Neural cell (in vitro differentiated cells): ENCODE data around the gene CLDN20. TPM values are rescaled to one million over a fixed set of nuclear protein-coding genes. Genes with fewer than 3 reads are reported as not detected.

Experiments used
- H2AFZ ChIP-seq: fragments of 200-600, 300-800 bp; sonication (generic), shearing (Covaris generic); 2 replicates; pipeline ENCODE4 v1.6.0; 2014; ENCODE audit warnings: low read depth, mild to moderate bottlenecking, antibody characterized with exemption, low read length, moderate library complexity
- H3F3A ChIP-seq: fragments of 200-600 bp; shearing (Covaris generic); 2 replicates; pipeline ENCODE4 v1.6.1; 2016; ENCODE audit warnings: mild to moderate bottlenecking, moderate library complexity, mixed read lengths, antibody characterized with exemption, low read length; ENCODE audit not compliant: insufficient read depth, poor library complexity, severe bottlenecking
- H3K27ac ChIP-seq: fragments of 200-600, 300-800 bp; sonication (generic), shearing (Covaris generic); 2 replicates; pipeline ENCODE4 v1.5.1; 2014; ENCODE audit warnings: mild to moderate bottlenecking, low read length, moderate library complexity
- H3K27me3 ChIP-seq: fragments of 300-800, 200-600 bp; sonication (generic), shearing (Covaris generic); 2 replicates; pipeline ENCODE4 v1.6.0; 2014; ENCODE audit warnings: mild to moderate bottlenecking, low read depth, low read length, moderate library complexity; ENCODE audit not compliant: insufficient read depth
- H3K36me3 ChIP-seq: fragments of 300-800, 200-600 bp; sonication (generic), shearing (Covaris generic); 2 replicates; pipeline ENCODE4 v1.5.1; 2014; ENCODE audit warnings: mild to moderate bottlenecking, antibody characterized with exemption, low read length, moderate library complexity; ENCODE audit not compliant: insufficient read depth
- H3K4me2 ChIP-seq: fragments of 300-800, 200-600 bp; sonication (generic), shearing (Covaris generic); 2 replicates; pipeline ENCODE4 v1.6.0; 2014; ENCODE audit warnings: mild to moderate bottlenecking, low read length
- H3K4me3 ChIP-seq: fragments of 300-800, 200-600 bp; sonication (generic), shearing (Covaris generic); 2 replicates; pipeline ENCODE4 v1.5.1; 2014; ENCODE audit warnings: mild to moderate bottlenecking, low read length, moderate library complexity
- H3K79me2 ChIP-seq: fragments of 200-600 bp; shearing (Covaris generic); replicated peaks from 2 replicates; pipeline ENCODE4 v1.6.0; 2014; ENCODE audit warnings: mild to moderate bottlenecking, low read length, moderate library complexity; ENCODE audit not compliant: insufficient read depth
- H3K9ac ChIP-seq: fragments of 300-800, 200-600 bp; sonication (generic), shearing (Covaris generic); 2 replicates; pipeline ENCODE4 v1.6.1; 2016; ENCODE audit warnings: mild to moderate bottlenecking, low read length, mixed read lengths
- H3K9me2 ChIP-seq: fragments of 200-600 bp; shearing (Covaris generic); 2 replicates; pipeline ENCODE4 v1.6.1; 2016; ENCODE audit warnings: mild to moderate bottlenecking, low read length, mixed read lengths; ENCODE audit not compliant: insufficient read depth
- H3K9me3 ChIP-seq: fragments of 200-600, 300-800 bp; sonication (generic), shearing (Covaris generic); 2 replicates; pipeline ENCODE4 v1.6.1; 2016; ENCODE audit warnings: mild to moderate bottlenecking, mixed run types, low read length, moderate library complexity, mixed read lengths
- H4K20me1 ChIP-seq: fragments of 200-600 bp; shearing (Covaris generic); 2 replicates; pipeline ENCODE4 v1.6.1; 2016; ENCODE audit warnings: mild to moderate bottlenecking, mixed run types; ENCODE audit not compliant: insufficient read depth
- EP300 ChIP-seq: fragments of 450-650 bp; conservative IDR thresholded peaks from 2 replicates; pipeline ENCODE4 v1.6.1; 2014; ENCODE audit warnings: antibody characterized with exemption, mild to moderate bottlenecking, moderate library complexity; ENCODE audit not compliant: poor library complexity, severe bottlenecking
- EZH2 ChIP-seq: fragments of 200-600, 300-800 bp; shearing (Covaris generic), sonication (generic); IDR thresholded peaks from 2 replicates; pipeline ENCODE4 v1.6.1; 2014; ENCODE audit warnings: antibody characterized with exemption, low read length, borderline replicate concordance, mild to moderate bottlenecking; ENCODE audit not compliant: insufficient read depth, poor library complexity, severe bottlenecking
- MXI1 ChIP-seq: fragments of 450-650 bp; conservative IDR thresholded peaks from 2 replicates; pipeline ENCODE4 v1.6.1; 2014; ENCODE audit warnings: antibody characterized with exemption, mild to moderate bottlenecking; ENCODE audit not compliant: poor library complexity, severe bottlenecking
- POLR2AphosphoS5 ChIP-seq: IDR thresholded peaks from 2 replicates; pipeline ENCODE4 v1.6.1; 2012
- RAD21 ChIP-seq: fragments of 450-650 bp; conservative IDR thresholded peaks from 2 replicates; pipeline ENCODE4 v1.6.1; 2014; ENCODE audit warnings: antibody characterized with exemption, mild to moderate bottlenecking, moderate library complexity
- SMC3 ChIP-seq: fragments of 450-650 bp; conservative IDR thresholded peaks from 2 replicates; pipeline ENCODE4 v1.6.1; 2014; ENCODE audit warnings: antibody characterized with exemption, mild to moderate bottlenecking, moderate library complexity; ENCODE audit not compliant: poor library complexity
- TAF1 ChIP-seq: IDR thresholded peaks from 2 replicates; pipeline ENCODE4 v1.6.1; 2012; ENCODE audit warnings: low read depth
- polyA plus RNA-seq: library from polyadenylated mRNA; depleted of rRNA; stranded (reverse); fragments of >200 nt; gene quantifications from 2 replicates; pipeline ENCODE4 v1.2.3, GENCODE V29; 2014
- TF ChIP-seq, protein P1 (sequence below): IDR thresholded peaks from 2 replicates; pipeline ENCODE4 v1.6.1; 2012; ENCODE audit warnings: borderline replicate concordance
- TF ChIP-seq, protein P2 (sequence below): fragments of 450-650 bp; IDR thresholded peaks from 2 replicates; pipeline ENCODE4 v1.5.1; 2014; ENCODE audit warnings: antibody characterized with exemption, mild to moderate bottlenecking, moderate library complexity; ENCODE audit not compliant: poor library complexity, severe bottlenecking

CLDN20 gene
- polyA plus RNA-seq, 1 donor from 2014 or later, result not detected

DNA sequence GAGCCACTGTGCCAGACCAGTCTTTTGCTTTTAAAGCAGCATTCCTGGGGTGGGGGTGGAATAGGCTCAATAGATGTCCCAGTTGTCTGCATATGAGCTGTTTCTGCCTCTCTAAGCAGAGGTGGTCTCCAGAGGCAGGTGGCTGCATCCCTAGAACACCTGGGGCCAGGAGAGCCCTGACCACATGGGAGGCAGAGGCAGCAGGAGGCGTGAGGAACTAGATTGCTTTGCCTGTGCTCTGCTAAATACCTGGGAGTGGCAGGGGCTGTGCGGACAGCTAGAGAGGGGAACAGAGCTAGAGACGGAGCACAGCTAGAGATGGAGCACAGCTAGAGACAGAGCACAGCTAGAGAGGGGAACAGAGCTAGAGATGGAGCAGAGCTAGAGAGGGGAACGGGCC lies 29.1 kb upstream of the CLDN20 start:
- no peak overlapping the region for H3K27ac ChIP-seq

DNA sequence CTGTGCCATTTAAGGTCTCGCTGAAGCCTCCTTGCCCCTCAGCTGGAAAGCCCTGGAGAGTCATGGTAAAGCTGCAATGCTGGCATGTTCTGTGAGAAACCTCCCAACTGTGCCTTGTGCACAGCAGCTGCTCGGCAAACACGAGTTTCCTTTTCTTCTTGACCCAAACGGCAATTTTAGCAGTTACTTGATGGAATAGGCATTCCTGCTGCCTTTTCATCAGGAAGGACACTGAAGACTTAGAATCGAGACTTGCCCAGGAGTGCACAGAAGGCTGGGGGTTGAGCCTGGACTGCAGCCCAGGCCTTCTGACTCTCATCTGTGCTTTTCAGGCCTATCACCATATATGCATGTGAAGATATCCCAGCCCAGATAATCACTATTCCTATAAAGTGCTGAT lies 28.7 kb upstream of the CLDN20 start:
- H3K9me3 ChIP-seq, result no peaks in the 10 kb centered on the region
- H3K9me2 ChIP-seq, result no peaks in the 10 kb centered on the region
- TF ChIP-seq TAF1, result no peak
- H3K27me3 ChIP-seq, result no peaks in the 10 kb centered on the region
- H3K79me2 ChIP-seq, result peaks cover 10% of the 10 kb centered on the region
- no peak overlapping the region for H3K27ac ChIP-seq
- no peak overlapping the region for H3K9ac ChIP-seq
- no peak overlapping the region for H3K4me3 ChIP-seq
- H3F3A ChIP-seq, result no peaks in the 10 kb centered on the region
- no peaks in the 10 kb centered on the region for H4K20me1 ChIP-seq
- H2AFZ ChIP-seq, result no peak overlapping the region
- no peak overlapping the region for H3K4me2 ChIP-seq
- H3K36me3 ChIP-seq, result peaks cover 5% of the 10 kb centered on the region

More for the DNA sequence above, 29.1 kb upstream of the CLDN20 start:
- Histone ChIP-seq H4K20me1 (no peaks in the 10 kb centered on the region), H3K9me3 (no peaks in the 10 kb centered on the region), H2AFZ (no peak overlapping the region), H3K4me2 (no peak overlapping the region), H3K4me3 (no peak overlapping the region), H3K27me3 (no peaks in the 10 kb centered on the region), H3K79me2 (peaks cover 10% of the 10 kb centered on the region), H3K36me3 (peaks cover 5% of the 10 kb centered on the region), H3K9me2 (no peaks in the 10 kb centered on the region), H3F3A (no peaks in the 10 kb centered on the region), H3K9ac (no peak overlapping the region)
- TF ChIP-seq SMC3 (no peak), TAF1 (no peak), EZH2 (no peak), EP300 (no peak), POLR2AphosphoS5 (no peak), RAD21 (no peak), MXI1 (no peak)
- TF ChIP-seq, protein P1, sequence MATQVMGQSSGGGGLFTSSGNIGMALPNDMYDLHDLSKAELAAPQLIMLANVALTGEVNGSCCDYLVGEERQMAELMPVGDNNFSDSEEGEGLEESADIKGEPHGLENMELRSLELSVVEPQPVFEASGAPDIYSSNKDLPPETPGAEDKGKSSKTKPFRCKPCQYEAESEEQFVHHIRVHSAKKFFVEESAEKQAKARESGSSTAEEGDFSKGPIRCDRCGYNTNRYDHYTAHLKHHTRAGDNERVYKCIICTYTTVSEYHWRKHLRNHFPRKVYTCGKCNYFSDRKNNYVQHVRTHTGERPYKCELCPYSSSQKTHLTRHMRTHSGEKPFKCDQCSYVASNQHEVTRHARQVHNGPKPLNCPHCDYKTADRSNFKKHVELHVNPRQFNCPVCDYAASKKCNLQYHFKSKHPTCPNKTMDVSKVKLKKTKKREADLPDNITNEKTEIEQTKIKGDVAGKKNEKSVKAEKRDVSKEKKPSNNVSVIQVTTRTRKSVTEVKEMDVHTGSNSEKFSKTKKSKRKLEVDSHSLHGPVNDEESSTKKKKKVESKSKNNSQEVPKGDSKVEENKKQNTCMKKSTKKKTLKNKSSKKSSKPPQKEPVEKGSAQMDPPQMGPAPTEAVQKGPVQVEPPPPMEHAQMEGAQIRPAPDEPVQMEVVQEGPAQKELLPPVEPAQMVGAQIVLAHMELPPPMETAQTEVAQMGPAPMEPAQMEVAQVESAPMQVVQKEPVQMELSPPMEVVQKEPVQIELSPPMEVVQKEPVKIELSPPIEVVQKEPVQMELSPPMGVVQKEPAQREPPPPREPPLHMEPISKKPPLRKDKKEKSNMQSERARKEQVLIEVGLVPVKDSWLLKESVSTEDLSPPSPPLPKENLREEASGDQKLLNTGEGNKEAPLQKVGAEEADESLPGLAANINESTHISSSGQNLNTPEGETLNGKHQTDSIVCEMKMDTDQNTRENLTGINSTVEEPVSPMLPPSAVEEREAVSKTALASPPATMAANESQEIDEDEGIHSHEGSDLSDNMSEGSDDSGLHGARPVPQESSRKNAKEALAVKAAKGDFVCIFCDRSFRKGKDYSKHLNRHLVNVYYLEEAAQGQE, result no peak
- TF ChIP-seq, protein P2, sequence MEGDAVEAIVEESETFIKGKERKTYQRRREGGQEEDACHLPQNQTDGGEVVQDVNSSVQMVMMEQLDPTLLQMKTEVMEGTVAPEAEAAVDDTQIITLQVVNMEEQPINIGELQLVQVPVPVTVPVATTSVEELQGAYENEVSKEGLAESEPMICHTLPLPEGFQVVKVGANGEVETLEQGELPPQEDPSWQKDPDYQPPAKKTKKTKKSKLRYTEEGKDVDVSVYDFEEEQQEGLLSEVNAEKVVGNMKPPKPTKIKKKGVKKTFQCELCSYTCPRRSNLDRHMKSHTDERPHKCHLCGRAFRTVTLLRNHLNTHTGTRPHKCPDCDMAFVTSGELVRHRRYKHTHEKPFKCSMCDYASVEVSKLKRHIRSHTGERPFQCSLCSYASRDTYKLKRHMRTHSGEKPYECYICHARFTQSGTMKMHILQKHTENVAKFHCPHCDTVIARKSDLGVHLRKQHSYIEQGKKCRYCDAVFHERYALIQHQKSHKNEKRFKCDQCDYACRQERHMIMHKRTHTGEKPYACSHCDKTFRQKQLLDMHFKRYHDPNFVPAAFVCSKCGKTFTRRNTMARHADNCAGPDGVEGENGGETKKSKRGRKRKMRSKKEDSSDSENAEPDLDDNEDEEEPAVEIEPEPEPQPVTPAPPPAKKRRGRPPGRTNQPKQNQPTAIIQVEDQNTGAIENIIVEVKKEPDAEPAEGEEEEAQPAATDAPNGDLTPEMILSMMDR, result no peak

DNA sequence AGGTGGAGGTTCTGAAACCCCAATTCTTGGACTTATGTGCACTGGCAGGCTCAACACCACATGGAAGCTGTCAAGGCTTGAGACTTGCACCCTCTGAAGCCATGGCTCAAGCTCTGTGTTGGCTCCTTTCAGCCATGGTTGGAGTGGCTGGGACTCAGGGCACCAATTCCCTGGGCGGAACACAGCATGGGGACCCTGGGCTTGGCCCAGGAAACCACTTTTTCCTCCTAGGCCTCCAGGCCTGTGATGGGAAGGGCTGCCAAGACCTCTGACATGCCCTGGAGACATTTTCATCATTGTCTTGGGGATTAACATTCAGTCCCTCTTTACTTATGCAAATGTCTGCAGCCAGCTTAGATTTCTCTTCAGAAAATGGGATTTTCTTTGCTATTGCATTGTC lies 26.2 kb upstream of the CLDN20 start:
- Histone ChIP-seq H3K4me2 (no peak overlapping the region), H3K27ac (no peak overlapping the region), H3K9me3 (no peaks in the 10 kb centered on the region), H2AFZ (no peak overlapping the region), H4K20me1 (no peaks in the 10 kb centered on the region), H3K4me3 (no peak overlapping the region), H3K79me2 (peaks cover 3% of the 10 kb centered on the region), H3K9me2 (no peaks in the 10 kb centered on the region), H3F3A (no peaks in the 10 kb centered on the region), H3K9ac (no peak overlapping the region), H3K36me3 (peaks cover 5% of the 10 kb centered on the region), H3K27me3 (no peaks in the 10 kb centered on the region)
- TF ChIP-seq MXI1, result no peak
- TF ChIP-seq SMC3, result no peak
- no peak for TF ChIP-seq TAF1
- TF ChIP-seq, protein P1, result no peak
